Peyer's patch (tissue), 4 donors: ENCODE data around the gene UBE2F. TPM values are rescaled to one million over a fixed set of nuclear protein-coding genes. Genes with fewer than 3 reads are reported as not detected.

Experiments
- DNase-seq, 3 donors: peaks; one replicate each; pipeline ENCODE4 v3.0.0-alpha.2; 2017 to 2019
- H3K27ac ChIP-seq, 4 donors: fragments of 200-600 bp; sonication (generic); one replicate each; pipeline ENCODE4 v1.5.1; 2016 to 2019
- H3K27me3 ChIP-seq, 2 donors: fragments of 200-600 bp; sonication (generic); one replicate each; pipeline ENCODE4 v1.5.1; 2019
- H3K36me3 ChIP-seq, 3 donors: fragments of 200-600 bp; sonication (generic); one replicate each; pipeline ENCODE4 v1.5.1; 2016 to 2019
- H3K4me1 ChIP-seq, 4 donors: fragments of 200-600 bp; sonication (generic); one replicate each; pipeline ENCODE4 v1.5.1; 2016 to 2019
- H3K4me3 ChIP-seq, 4 donors: fragments of 200-600 bp; sonication (generic); 1 replicate in 3 of 4; 2 replicates in 1 of 4; pipeline ENCODE4 v1.5.1; 2016 to 2019; ENCODE audit warnings: mild to moderate bottlenecking in 1 of 4
- H3K9me3 ChIP-seq, 4 donors: fragments of 200-600 bp; sonication (generic); one replicate each; pipeline ENCODE4 v1.5.1; 2016 to 2019; ENCODE audit warnings: mild to moderate bottlenecking in 1 of 4
- POLR2A ChIP-seq, 2 donors: fragments of 450-650 bp; IDR thresholded peaks; one replicate each; pipeline ENCODE4 v1.5.1; 2017; ENCODE audit warnings: antibody characterized with exemption in 2 of 2, mild to moderate bottlenecking in 2 of 2, moderate library complexity in 2 of 2
- total RNA-seq, 4 donors: library from RNA; depleted of rRNA; stranded (reverse); fragments of >200 nt; gene quantifications; one replicate each; pipeline ENCODE4 v1.1.0, GENCODE V29; 2016
- TF ChIP-seq, protein P1 (sequence below), 6 experiments: fragments of 450-650 bp in 4 of 6; fragments of 200-600 bp in 2 of 6; sonication (generic) in 1 of 6; IDR thresholded peaks; one replicate each; pipeline ENCODE4 v1.5.1; 2017 to 2019; ENCODE audit warnings: antibody characterized with exemption in 6 of 6, mild to moderate bottlenecking in 3 of 6, moderate library complexity in 1 of 6

UBE2F gene
- total RNA-seq, 4 donors from 2014 or later = 21.5 to 67.7 (median 50.3) TPM

DNA sequence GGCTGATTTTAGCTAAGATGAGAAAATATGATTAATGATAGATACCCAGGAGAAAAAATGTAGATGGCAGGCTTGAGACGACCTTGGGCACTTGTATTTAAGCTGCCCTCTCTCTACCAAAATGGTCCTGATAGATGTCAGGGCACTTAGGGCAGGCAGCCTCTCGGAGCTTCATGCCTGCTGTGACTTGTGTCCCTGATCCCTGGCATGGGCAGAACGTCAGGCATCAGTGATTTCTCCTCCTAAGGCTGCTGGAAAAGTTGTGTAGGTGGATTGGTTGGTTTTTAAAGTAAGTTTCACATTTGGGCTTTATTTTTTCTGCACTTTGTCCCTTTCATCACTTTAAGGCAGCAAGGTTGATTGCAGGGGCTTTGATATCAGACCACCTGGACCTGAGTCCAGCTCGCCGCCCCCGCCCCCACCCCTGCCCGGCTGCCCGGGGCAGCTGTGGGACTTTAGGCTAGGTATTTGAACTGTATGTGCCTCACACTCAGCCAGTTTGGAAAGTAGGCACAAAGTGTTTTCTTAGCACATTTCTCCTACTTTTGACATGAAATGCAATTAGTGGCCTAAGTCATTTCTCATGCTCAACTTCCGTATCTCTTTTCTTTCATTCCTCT is 59.0 kb downstream of the UBE2F start:
- no peak for DNase-seq
- Histone ChIP-seq H3K36me3 (peaks cover 0 to 32% (median 0%) of the 10 kb centered on the region in 3 donors), H3K4me1 (no peaks in the 10 kb centered on the region), H3K27me3 (no peaks in the 10 kb centered on the region), H3K4me3 (no peak overlapping the region), H3K27ac (no peak overlapping the region), H3K9me3 (no peaks in the 10 kb centered on the region)
- TF ChIP-seq, protein P1, sequence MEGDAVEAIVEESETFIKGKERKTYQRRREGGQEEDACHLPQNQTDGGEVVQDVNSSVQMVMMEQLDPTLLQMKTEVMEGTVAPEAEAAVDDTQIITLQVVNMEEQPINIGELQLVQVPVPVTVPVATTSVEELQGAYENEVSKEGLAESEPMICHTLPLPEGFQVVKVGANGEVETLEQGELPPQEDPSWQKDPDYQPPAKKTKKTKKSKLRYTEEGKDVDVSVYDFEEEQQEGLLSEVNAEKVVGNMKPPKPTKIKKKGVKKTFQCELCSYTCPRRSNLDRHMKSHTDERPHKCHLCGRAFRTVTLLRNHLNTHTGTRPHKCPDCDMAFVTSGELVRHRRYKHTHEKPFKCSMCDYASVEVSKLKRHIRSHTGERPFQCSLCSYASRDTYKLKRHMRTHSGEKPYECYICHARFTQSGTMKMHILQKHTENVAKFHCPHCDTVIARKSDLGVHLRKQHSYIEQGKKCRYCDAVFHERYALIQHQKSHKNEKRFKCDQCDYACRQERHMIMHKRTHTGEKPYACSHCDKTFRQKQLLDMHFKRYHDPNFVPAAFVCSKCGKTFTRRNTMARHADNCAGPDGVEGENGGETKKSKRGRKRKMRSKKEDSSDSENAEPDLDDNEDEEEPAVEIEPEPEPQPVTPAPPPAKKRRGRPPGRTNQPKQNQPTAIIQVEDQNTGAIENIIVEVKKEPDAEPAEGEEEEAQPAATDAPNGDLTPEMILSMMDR (IDR thresholded peaks at IDR 0.05) = no peak
- TF ChIP-seq POLR2A (IDR thresholded peaks at IDR 0.05) = no peak

DNA sequence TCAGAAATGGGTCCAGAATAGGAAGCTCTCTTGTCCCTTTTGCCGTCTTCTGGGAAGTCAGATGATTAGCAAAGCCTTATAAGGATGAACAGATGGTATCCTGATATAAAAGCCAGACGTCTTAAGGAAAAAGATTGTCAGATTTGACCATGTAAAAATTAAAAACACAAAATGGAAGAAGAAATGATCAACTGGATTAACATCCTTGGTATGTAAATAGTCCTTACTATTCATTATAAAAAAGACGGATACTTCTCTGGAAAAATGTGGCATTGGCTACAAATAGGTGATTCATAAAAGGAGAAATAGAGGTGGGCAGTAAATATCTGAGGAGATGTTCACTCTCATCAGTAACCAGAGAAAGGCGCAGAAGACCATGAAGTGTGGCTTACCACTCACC is 60.2 kb downstream of the UBE2F start:
- Histone ChIP-seq H3K36me3 (peaks cover 0 to 30% (median 0%) of the 10 kb centered on the region in 3 donors), H3K27ac (no peak overlapping the region), H3K9me3 (no peaks in the 10 kb centered on the region), H3K4me3 (no peak overlapping the region), H3K27me3 (no peaks in the 10 kb centered on the region), H3K4me1 (no peaks in the 10 kb centered on the region)
- no peak for TF ChIP-seq POLR2A (IDR thresholded peaks at IDR 0.05)
- TF ChIP-seq, protein P1 (IDR thresholded peaks at IDR 0.05) = no peak
- DNase-seq = no peak

DNA sequence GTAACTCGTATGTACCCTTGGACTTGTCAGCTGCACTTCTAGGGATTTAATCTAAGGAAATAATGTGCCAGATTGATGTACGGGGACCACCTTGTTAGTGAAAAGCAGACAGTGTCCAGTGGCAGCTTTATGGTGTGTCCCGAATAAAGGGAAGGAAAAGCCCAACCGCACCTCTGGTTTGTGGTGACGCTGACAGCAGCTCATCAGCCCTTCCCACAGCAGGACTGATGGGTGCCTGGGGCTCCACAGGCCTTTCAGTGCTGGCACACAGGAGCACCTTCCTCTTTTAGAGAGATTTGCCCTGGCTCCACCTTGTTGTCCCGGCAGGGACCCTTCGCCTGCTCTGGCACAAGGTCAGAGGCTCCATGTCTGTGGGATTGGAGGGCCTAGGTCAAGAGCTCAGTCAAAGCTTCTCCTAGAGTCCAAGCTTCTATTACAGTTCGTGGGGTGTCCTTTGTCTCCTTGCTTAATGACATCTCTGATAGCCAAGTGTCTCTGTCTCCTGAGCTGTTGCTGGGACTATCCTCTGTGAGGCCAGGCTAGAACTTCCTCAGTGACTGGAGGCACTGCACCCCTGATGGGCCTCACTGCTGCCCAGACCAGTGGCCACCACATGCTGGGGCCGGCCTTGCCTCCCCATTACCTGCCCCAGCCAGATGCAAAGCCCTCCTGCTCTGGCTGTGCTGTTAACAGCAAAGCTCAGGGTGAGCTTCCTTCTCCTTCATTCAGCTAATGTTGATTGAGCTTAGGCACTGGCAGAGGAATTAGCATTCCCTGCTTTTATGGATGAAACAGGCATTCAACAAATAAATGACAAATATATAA is 61.0 kb downstream of the UBE2F start:
- no peak overlapping the region for H3K27ac ChIP-seq
- no peak for DNase-seq
- TF ChIP-seq, protein P1 (IDR thresholded peaks at IDR 0.05) = no peak
- no peak for TF ChIP-seq POLR2A (IDR thresholded peaks at IDR 0.05)

DNA sequence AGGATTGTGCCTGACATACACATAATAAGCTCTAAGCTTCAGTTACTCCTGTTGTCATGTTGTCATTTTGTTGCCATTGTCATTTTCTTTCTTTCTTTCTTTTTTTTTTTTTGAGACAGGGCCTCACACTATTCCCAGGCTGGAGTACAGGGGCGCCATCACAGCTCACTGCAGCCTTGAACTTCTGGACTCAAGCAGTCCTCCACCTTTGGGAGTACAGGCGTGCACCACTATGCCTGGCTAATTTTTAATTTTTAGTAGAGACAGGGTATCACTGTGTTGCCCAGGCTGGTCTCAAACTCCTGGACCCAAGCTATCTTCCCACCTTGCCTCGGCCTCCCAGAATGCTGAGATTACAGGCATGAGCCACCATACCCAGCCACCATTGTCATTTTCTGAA is 63.0 kb downstream of the UBE2F start:
- Histone ChIP-seq H3K27ac (no peak overlapping the region), H3K36me3 (peaks cover 0 to 44% (median 0%) of the 10 kb centered on the region in 3 donors), H3K4me3 (no peak overlapping the region), H3K9me3 (no peaks in the 10 kb centered on the region), H3K4me1 (no peaks in the 10 kb centered on the region), H3K27me3 (no peaks in the 10 kb centered on the region)
- TF ChIP-seq POLR2A (IDR thresholded peaks at IDR 0.05) = no peak
- TF ChIP-seq, protein P1 (IDR thresholded peaks at IDR 0.05) = no peak
- no peak for DNase-seq

More for the DNA sequence above, 61.0 kb downstream of the UBE2F start:
- no peak overlapping the region for H3K4me3 ChIP-seq
- H3K36me3 ChIP-seq = peaks cover 0 to 35% (median 0%) of the 10 kb centered on the region in 3 donors
- H3K9me3 ChIP-seq = no peaks in the 10 kb centered on the region
- no peaks in the 10 kb centered on the region for H3K4me1 ChIP-seq
- H3K27me3 ChIP-seq = no peaks in the 10 kb centered on the region

DNA sequence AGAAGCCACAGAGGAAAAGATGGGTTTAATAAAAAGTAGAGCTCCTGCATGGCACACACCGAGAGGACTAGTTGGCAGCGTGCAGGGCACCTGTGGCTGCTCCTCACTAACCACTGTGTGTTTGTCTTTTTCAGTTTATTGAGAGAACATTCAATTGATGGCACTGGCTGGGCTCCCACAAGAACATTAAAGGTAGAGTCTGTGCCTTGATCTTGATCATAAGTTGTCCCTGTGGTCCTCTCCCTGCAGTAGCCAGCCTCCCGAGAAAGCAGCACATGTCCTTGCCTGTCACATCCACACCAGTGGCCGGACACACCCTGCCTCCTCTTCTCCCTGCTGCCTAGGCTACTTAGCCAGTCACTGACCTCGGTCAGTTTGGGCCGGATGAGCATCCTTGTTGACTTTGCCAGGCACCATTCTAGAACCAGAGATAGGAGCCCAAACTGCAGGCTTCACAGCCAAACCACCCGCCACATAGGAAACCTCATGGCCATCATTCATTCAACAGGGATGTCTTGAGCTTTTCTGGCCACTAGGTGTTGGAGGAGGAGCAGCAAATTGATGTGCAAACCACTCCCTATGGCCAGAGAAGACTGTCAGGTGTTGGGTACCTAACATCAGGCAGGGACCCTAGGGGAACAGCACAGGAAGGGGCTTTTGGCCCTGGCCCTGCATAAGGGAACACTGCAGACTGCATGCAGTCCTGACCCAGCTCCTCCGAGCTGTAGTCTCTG is 63.8 kb downstream of the UBE2F start:
- Histone ChIP-seq H3K9me3 (no peaks in the 10 kb centered on the region), H3K27me3 (no peaks in the 10 kb centered on the region), H3K27ac (no peak overlapping the region), H3K4me1 (no peaks in the 10 kb centered on the region), H3K36me3 (peaks cover 0 to 46% (median 0%) of the 10 kb centered on the region in 3 donors), H3K4me3 (no peak overlapping the region)
- DNase-seq = no peak
- TF ChIP-seq POLR2A (IDR thresholded peaks at IDR 0.05) = no peak
- TF ChIP-seq, protein P1 (IDR thresholded peaks at IDR 0.05) = no peak
